Natural killer cell treated with Interleukin-12 subunit alpha and Interleukin-12 subunit beta and Interleukin-15 and Interleukin-18, amount 100 ng/mL, for 72 hours (primary cell): ENCODE data around the gene IL17RA. TPM values are rescaled to one million over a fixed set of nuclear protein-coding genes. Genes with fewer than 3 reads are reported as not detected.
A peak's percentile ranks its signal among the peaks of the same experiment; 100 is the strongest.
"Not testable (repeated sequence)": the region's sequence is repeated elsewhere in the genome, so short reads cannot be mapped to it uniquely, and the experiment has no call there.

Experiments used
- ATAC-seq, 2 donors: fragments of 150-1000 bp; cut with Tn5 transposase in 1 of 2; sonication (Bioruptor Pico), chemical (Tn5 transposase) in 1 of 2; 2 replicates each; pipeline ENCODE4 v1.10.0; 2021
- DNase-seq: peaks from one replicate; pipeline ENCODE4 v3.0.0; 2022; ENCODE audit warnings: low spot score
- H3K27ac Mint-ChIP-seq, 2 donors: 1 replicate in 1 of 2; 2 replicates in 1 of 2; pipeline ENCODE4 v1.8.0; 2022; ENCODE audit warnings: mixed read lengths in 2 of 2, mild to moderate bottlenecking in 1 of 2, moderate library complexity in 1 of 2
- H3K27me3 Mint-ChIP-seq, 2 donors: 1 replicate in 1 of 2; 2 replicates in 1 of 2; pipeline ENCODE4 v1.8.0; 2022; ENCODE audit warnings: mixed read lengths in 2 of 2
- H3K36me3 Mint-ChIP-seq: one replicate; pipeline ENCODE4 v1.8.0; 2022; ENCODE audit warnings: mixed read lengths
- H3K4me1 Mint-ChIP-seq, 2 donors: 1 replicate in 1 of 2; 2 replicates in 1 of 2; pipeline ENCODE4 v1.8.0; 2022; ENCODE audit warnings: low read depth in 2 of 2, mixed read lengths in 2 of 2, mild to moderate bottlenecking in 1 of 2
- H3K4me3 Mint-ChIP-seq: one replicate; pipeline ENCODE4 v1.8.0; 2022; ENCODE audit warnings: mixed read lengths
- H3K9me3 Mint-ChIP-seq: 2 replicates; pipeline ENCODE4 v1.8.0; 2022; ENCODE audit warnings: mixed read lengths
- total RNA-seq, 2 donors: library from RNA; stranded (reverse); gene quantifications; one replicate each; pipeline ENCODE4 v1.2.3, GENCODE V29; 2022

Gene IL17RA
- total RNA-seq = 10 to 100 TPM; 26.5 to 70.5 TPM

GRCh38 chr22:17084554-17085276 is at the start of gene IL17RA:
Gene IL17RA (plus strand): TSS chr22:17085000. CDS start chr22:17085092, 92 bp downstream.
- ATAC-seq (peak; percentile 97 to 98), DNase-seq (peak; percentile 97)
- Mint-ChIP-seq H3K27ac (peak within 1 kb of the TSS; percentile 74 to 88), H3K4me1 (peaks cover 32 to 41% of the 10 kb centered on the region in 2 donors), H3K36me3 (no peaks in the 10 kb centered on the region), H3K4me3 (peak within 1 kb of the TSS; percentile 83), H3K27me3 (peaks cover 0 to 4% of the 10 kb centered on the region in 2 donors), H3K9me3 (no peaks in the 10 kb centered on the region)

GRCh38 chr22:17035246-17035645 is 49.6 kb upstream of the IL17RA start:
- DNase-seq (no peak), ATAC-seq (no peak)
- no peaks in the 10 kb centered on the region for H3K36me3 Mint-ChIP-seq
- H3K4me3 Mint-ChIP-seq = peak overlapping the region; percentile 58
- H3K27me3 Mint-ChIP-seq = peaks cover 14 to 16% of the 10 kb centered on the region in 2 donors
- no peak overlapping the region for H3K27ac Mint-ChIP-seq
- peaks cover 0 to 7% of the 10 kb centered on the region in 2 donors for H3K4me1 Mint-ChIP-seq
- H3K9me3 Mint-ChIP-seq = no peaks in the 10 kb centered on the region

GRCh38 chr22:17035976-17036841 is 48.6 kb upstream of the IL17RA start:
- H3K9me3 Mint-ChIP-seq, H3K4me1 Mint-ChIP-seq, DNase-seq, H3K36me3 Mint-ChIP-seq, H3K27ac Mint-ChIP-seq: not testable (repeated sequence)
- Mint-ChIP-seq H3K27me3 (peaks cover 14 to 16% of the 10 kb centered on the region in 2 donors), H3K4me3 (peak overlapping the region; percentile 60)
- peak; percentile 29 to 50 for ATAC-seq

- peaks cover 14 to 16% of the 10 kb centered on the region in 2 donors for H3K27me3 Mint-ChIP-seq
- DNase-seq, H3K4me1 Mint-ChIP-seq, H3K27ac Mint-ChIP-seq, H3K36me3 Mint-ChIP-seq, H3K9me3 Mint-ChIP-seq, H3K4me3 Mint-ChIP-seq: not testable (repeated sequence)
- peak; percentile 76 to 83 for ATAC-seq
Measured at GRCh38 chr22:17036842-17037711, 47.7 kb upstream of the IL17RA start.

GRCh38 chr22:17043521-17043920 is 41.3 kb upstream of the IL17RA start:
- ATAC-seq = no peak
- Mint-ChIP-seq H3K9me3 (no peaks in the 10 kb centered on the region), H3K27ac (no peak overlapping the region), H3K4me1 (no peaks in the 10 kb centered on the region), H3K27me3 (peaks cover 8 to 13% of the 10 kb centered on the region in 2 donors), H3K4me3 (no peak overlapping the region), H3K36me3 (no peaks in the 10 kb centered on the region)
- no peak for DNase-seq

- Mint-ChIP-seq H3K4me3 (no peak overlapping the region), H3K27ac (no peak overlapping the region), H3K4me1 (no peaks in the 10 kb centered on the region), H3K9me3 (no peaks in the 10 kb centered on the region), H3K36me3 (no peaks in the 10 kb centered on the region), H3K27me3 (peaks cover 10 to 15% of the 10 kb centered on the region in 2 donors)
- DNase-seq (no peak), ATAC-seq (no peak)
Measured at GRCh38 chr22:17046566-17047348, 38.0 kb upstream of the IL17RA start.

- H3K27me3 Mint-ChIP-seq = peaks cover 10 to 15% of the 10 kb centered on the region in 2 donors
- no peak overlapping the region for H3K4me3 Mint-ChIP-seq
- no peaks in the 10 kb centered on the region for H3K9me3 Mint-ChIP-seq
- no peaks in the 10 kb centered on the region for H3K36me3 Mint-ChIP-seq
- H3K27ac Mint-ChIP-seq = no peak overlapping the region
- DNase-seq (no peak), ATAC-seq (no peak)
- H3K4me1 Mint-ChIP-seq = no peaks in the 10 kb centered on the region
Measured at GRCh38 chr22:17047656-17048055, 37.1 kb upstream of the IL17RA start.

- no peak overlapping the region for H3K27ac Mint-ChIP-seq
- DNase-seq = no peak
- H3K9me3 Mint-ChIP-seq = no peaks in the 10 kb centered on the region
- peaks cover 8% of the 10 kb centered on the region in 2 donors for H3K27me3 Mint-ChIP-seq
- no peak overlapping the region for H3K4me3 Mint-ChIP-seq
- H3K4me1 Mint-ChIP-seq = peaks cover 3 to 4% of the 10 kb centered on the region in 2 donors
- ATAC-seq = no peak
- H3K36me3 Mint-ChIP-seq = no peaks in the 10 kb centered on the region
Measured at GRCh38 chr22:17056058-17056457, 28.7 kb upstream of the IL17RA start.

- no peaks in the 10 kb centered on the region for H3K36me3 Mint-ChIP-seq
- H3K27me3 Mint-ChIP-seq = peaks cover 11 to 12% of the 10 kb centered on the region in 2 donors
- H3K9me3 Mint-ChIP-seq = no peaks in the 10 kb centered on the region
- ATAC-seq (no peak), DNase-seq (no peak)
- H3K4me3 Mint-ChIP-seq = no peak overlapping the region
- no peak overlapping the region for H3K27ac Mint-ChIP-seq
- H3K4me1 Mint-ChIP-seq = peaks cover 3 to 4% of the 10 kb centered on the region in 2 donors
Measured at GRCh38 chr22:17056807-17057206, 28.0 kb upstream of the IL17RA start.

- Mint-ChIP-seq H3K27me3 (peaks cover 14 to 17% of the 10 kb centered on the region in 2 donors), H3K9me3 (no peaks in the 10 kb centered on the region), H3K4me3 (no peak overlapping the region), H3K4me1 (peaks cover 3 to 4% of the 10 kb centered on the region in 2 donors), H3K27ac (no peak overlapping the region), H3K36me3 (no peaks in the 10 kb centered on the region)
- peak; percentile 67 for ATAC-seq
- no peak for DNase-seq
Measured at GRCh38 chr22:17057959-17058814, 26.6 kb upstream of the IL17RA start.

GRCh38 chr22:17060126-17060525 is 24.7 kb upstream of the IL17RA start:
- Mint-ChIP-seq H3K4me3 (no peak overlapping the region), H3K9me3 (no peaks in the 10 kb centered on the region), H3K4me1 (peaks cover 3 to 4% of the 10 kb centered on the region in 2 donors), H3K27me3 (peaks cover 14 to 19% of the 10 kb centered on the region in 2 donors), H3K36me3 (no peaks in the 10 kb centered on the region), H3K27ac (no peak overlapping the region)
- DNase-seq = no peak
- ATAC-seq = no peak

GRCh38 chr22:17063411-17064106 is 21.2 kb upstream of the IL17RA start:
- Mint-ChIP-seq H3K4me1 (no peaks in the 10 kb centered on the region), H3K27me3 (peaks cover 14 to 23% of the 10 kb centered on the region in 2 donors), H3K27ac (no peak overlapping the region), H3K9me3 (no peaks in the 10 kb centered on the region), H3K4me3 (no peak overlapping the region), H3K36me3 (no peaks in the 10 kb centered on the region)
- ATAC-seq = no peak
- DNase-seq = no peak
